Measurements from ENCODE around the gene PRRT3. TPM values are rescaled to one million over a fixed set of nuclear protein-coding genes. Genes with fewer than 3 reads are reported as not detected.

PRRT3 gene
- total RNA-seq (2021) = 18.8 and 19.5 TPM in 2 replicates
- long read RNA-seq, transcript PRRT3-203 (4 exons, 3,761 nt) = major isoform, 43 of 70 reads
- long read RNA-seq, transcript PRRT3-202 (3 exons, 1,475 nt) = minor isoform, 9 of 70 reads
- long read RNA-seq, partial matches to known transcripts = 2 of 70 reads
- long read RNA-seq, other reads (novel, unspliced or antisense) = 16 of 70 reads

GRCh38 chr3:9951962-9952805 is at the start of gene PRRT3:
PRRT3 (minus strand) TSS chr3:9952408; CDS start chr3:9950115, 2,293 bp downstream.
- Histone ChIP-seq H3K27me3 (ENCODE audit: insufficient read depth, low read length) (no peaks in the 10 kb centered on the region; the same call in 1 of the 2 replicates), H3K27ac (ENCODE audit: insufficient read length, low read depth, low read length) (no peak within 1 kb of the TSS), H3K9ac (ENCODE audit: extremely low read depth, insufficient read length, low read length) (no peak within 1 kb of the TSS), H3K79me2 (ENCODE audit: insufficient read depth, low read length) (no peaks in the 10 kb centered on the region), H4K8ac (replicated peaks; ENCODE audit: insufficient read length, low read depth, low read length) (no peak within 1 kb of the TSS), H2BK120ac (ENCODE audit: low read depth, low read length, poor library complexity, severe bottlenecking) (no peak within 1 kb of the TSS), H3K9me3 (ENCODE audit: control insufficient read depth, low read depth, low read length) (no peaks in the 10 kb centered on the region), H2BK15ac (ENCODE audit: low read depth, low read length) (no peak within 1 kb of the TSS; the same call in 1 of the 2 replicates), H3K23ac (ENCODE audit: insufficient read length, low read depth, low read length) (no peak within 1 kb of the TSS), H2AK5ac (ENCODE audit: insufficient read length, low read length) (no peak within 1 kb of the TSS), H3K23me2 (ENCODE audit: insufficient read length, low read depth, low read length, poor library complexity, severe bottlenecking) (peaks cover 10% of the 10 kb centered on the region), H4K5ac (ENCODE audit: insufficient read length, low read depth, low read length) (no peak within 1 kb of the TSS), H3K4me2 (ENCODE audit: insufficient read depth, insufficient read length, low read length) (peak within 1 kb of the TSS; percentile 66), H2BK20ac (ENCODE audit: low read depth, low read length, poor library complexity, severe bottlenecking) (no peak within 1 kb of the TSS), H4K20me1 (ENCODE audit: control insufficient read depth, insufficient read depth, insufficient read length) (no peaks in the 10 kb centered on the region), H2AFZ (ENCODE audit: low read length) (no peak within 1 kb of the TSS), H3K4ac (ENCODE audit: low read depth, low read length) (no peak within 1 kb of the TSS), H3T11ph (ENCODE audit: low read length) (no peak within 1 kb of the TSS), H3K56ac (ENCODE audit: insufficient read length, low read depth, low read length) (no peak within 1 kb of the TSS), H3K79me1 (ENCODE audit: insufficient read depth, low read depth, low read length, poor library complexity, severe bottlenecking) (no peaks in the 10 kb centered on the region), H4K91ac (ENCODE audit: insufficient read length, low read depth, low read length) (no peak within 1 kb of the TSS), H3K14ac (ENCODE audit: insufficient read depth, low read length) (no peak within 1 kb of the TSS), H3K4me1 (ENCODE audit: insufficient read depth, low read length) (peaks cover 3% of the 10 kb centered on the region; the same call in 1 of the 2 replicates), H2BK5ac (ENCODE audit: insufficient read length, low read length) (no peak within 1 kb of the TSS), H3K18ac (ENCODE audit: insufficient read length, low read depth, low read length) (no peak within 1 kb of the TSS), H2BK12ac (ENCODE audit: insufficient read length, low read depth, low read length) (no peak within 1 kb of the TSS)
- WGBS (ENCODE audit: extremely low coverage, insufficient read length, low lambda C conversion rate) = no CpG with 5 or more reads among the region's 52 CpGs
- peak; percentile 71 for DNase-seq
- no peak for TF ChIP-seq CTCF (conservative IDR thresholded peaks at IDR 0.05)
- Mint-ChIP-seq H3K27ac (no peak within 1 kb of the TSS), H3K4me3 (peak within 1 kb of the TSS; percentile 75 to 85), H3K4me1 (peaks cover 27 to 34% of the 10 kb centered on the region in 2 experiments), H3K27me3 (ENCODE audit: low read depth) (peaks cover 51% of the 10 kb centered on the region), H3K36me3 (ENCODE audit: insufficient read depth in 1 of 3, low read depth in 3 of 3) (peaks cover 2 to 9% (median 6%) of the 10 kb centered on the region in 3 experiments; a peak in 5 of 7 replicates), H3K9me3 (no peaks in the 10 kb centered on the region)

All from H9 (cell line).